GM21576 (cell line): Measurements from ENCODE around the gene CMTM7.

Experiments
- ATAC-seq: cut with Tn5 transposase; IDR thresholded peaks from one replicate; pipeline ENCODE4 v1.9.1; 2021; ENCODE audit warnings: mild to moderate bottlenecking, moderate library complexity; ENCODE audit not compliant: unreplicated experiment

CMTM7 gene

GRCh38 chr3:32391643-32392535 is at the start of gene CMTM7:
TSS of gene CMTM7 (plus strand) at chr3:32391853. CDS start at chr3:32391907, 54 bp downstream.
- ATAC-seq, result peak; percentile 69

- ATAC-seq, result no peak
These were observed 44.1 kb upstream of the CMTM7 start for GRCh38 chr3:32347343-32348125.

- no peak for ATAC-seq
These were observed 42.5 kb upstream of the CMTM7 start for GRCh38 chr3:32349184-32349583.

- ATAC-seq, result no peak
These were observed 39.1 kb upstream of the CMTM7 start for GRCh38 chr3:32352563-32352962.

GRCh38 chr3:32353351-32353750 is 38.3 kb upstream of the CMTM7 start:
- no peak for ATAC-seq

GRCh38 chr3:32354362-32354778 is 37.3 kb upstream of the CMTM7 start:
- no peak for ATAC-seq

GRCh38 chr3:32355751-32356291 is 35.8 kb upstream of the CMTM7 start:
- ATAC-seq, result no peak

GRCh38 chr3:32359766-32360492 is 31.7 kb upstream of the CMTM7 start:
- no peak for ATAC-seq

- ATAC-seq, result no peak
These were observed 31.2 kb upstream of the CMTM7 start for GRCh38 chr3:32360493-32360827.

- no peak for ATAC-seq
These were observed 24.8 kb upstream of the CMTM7 start for GRCh38 chr3:32366638-32367397.

GRCh38 chr3:32367442-32367841 is 24.2 kb upstream of the CMTM7 start:
- ATAC-seq, result no peak

- no peak for ATAC-seq
These were observed 20.0 kb upstream of the CMTM7 start for GRCh38 chr3:32371461-32372212.

- no peak for ATAC-seq
These were observed 19.5 kb upstream of the CMTM7 start for GRCh38 chr3:32372213-32372490.

GRCh38 chr3:32373276-32373675 is 18.4 kb upstream of the CMTM7 start:
- ATAC-seq, result no peak

GRCh38 chr3:32373844-32374243 is 17.8 kb upstream of the CMTM7 start:
- no peak for ATAC-seq

GRCh38 chr3:32374788-32375595 is 16.7 kb upstream of the CMTM7 start:
- peak; percentile 61 for ATAC-seq

GRCh38 chr3:32375596-32375930 is 16.1 kb upstream of the CMTM7 start:
- ATAC-seq, result no peak

GRCh38 chr3:32376115-32376514 is 15.5 kb upstream of the CMTM7 start:
- ATAC-seq, result no peak

- ATAC-seq, result no peak
These were observed 11.7 kb upstream of the CMTM7 start for GRCh38 chr3:32379831-32380500.
